K562 (cell line): ENCODE data around the gene USP2. TPM values are rescaled to one million over a fixed set of nuclear protein-coding genes. Genes with fewer than 3 reads are reported as not detected.

Experiments used
- ATAC-seq: fragments of 200-7000 bp; cut with Tn5 transposase; 3 replicates; pipeline ENCODE4 v1.9.1; 2020; ENCODE audit warnings: moderate library complexity
- BruUV-seq: library from RNA; stranded (reverse); fragments of 400-500 nt; replicated peaks from 2 replicates; lab custom pipeline; 2021; lab: Mats Ljungman, UMichigan
- CTCF ChIA-PET: fragments of 300-600 bp; formaldehyde crosslinking; extraction: SDS; loops from one replicate; lab custom pipeline; 2021; ENCODE audit warnings: low intra/inter-chr PET ratio; lab: Yijun Ruan, JAX
- POLR2A ChIA-PET: fragments of 300-600, 350-650 bp; sonication (Branson Sonifier 250); formaldehyde crosslinking; extraction: SDS; loops from one replicate; lab custom pipeline; 2021; ENCODE audit warnings: antibody characterized with exemption, inconsistent platforms; lab: Yijun Ruan, JAX
- DNase-seq, 4 experiments: peaks; one replicate each; pipeline versions ENCODE4 v3.0.0 to v3.0.0-alpha.2; 2011 to 2018; ENCODE audit warnings: low spot score in 3 of 4, mixed read lengths in 3 of 4; ENCODE audit errors: extremely low read depth in 1 of 4
- FAIRE-seq: peaks from 2 replicates; lab custom pipeline; 2011; peaks lifted over from hg19 to GRCh38; lab: Jason Lieb, UNC
- H2AFZ ChIP-seq: 2 replicates; pipeline ENCODE4 v1.6.0; 2011; ENCODE audit warnings: low read depth, low read length, control low read depth, inconsistent platforms
- H3K27ac ChIP-seq: fragments of 200-600 bp; 3 replicates; pipeline ENCODE4 v1.8.0; 2011; ENCODE audit warnings: low read depth, mild to moderate bottlenecking, control low read depth, inconsistent platforms, low read length, moderate library complexity, mixed read lengths; ENCODE audit errors: extremely low read depth
- H3K27me3 ChIP-seq, 2 experiments: fragments of 300-600 bp in 1 of 2; 2 replicates in 1 of 2; 3 replicates in 1 of 2; pipeline versions ENCODE4 v1.6.0 to v1.8.0; 2011; ENCODE audit warnings: inconsistent platforms in 2 of 2, low read length in 2 of 2, mild to moderate bottlenecking in 1 of 2, mixed read lengths in 1 of 2, moderate library complexity in 1 of 2; ENCODE audit not compliant: control insufficient read depth in 2 of 2, insufficient read depth in 2 of 2
- H3K36me3 ChIP-seq: fragments of 300-600 bp; 3 replicates; pipeline ENCODE4 v1.8.0; 2011; ENCODE audit warnings: mild to moderate bottlenecking, low read length, inconsistent platforms; ENCODE audit not compliant: control insufficient read depth, insufficient read depth
- H3K4me1 ChIP-seq, 2 experiments: fragments of 200-600 bp in 1 of 2; replicated peaks in 1 of 2; 2 replicates in 1 of 2; 3 replicates in 1 of 2; pipeline versions ENCODE4 v1.5.1 to v1.8.0; 2011; ENCODE audit warnings: inconsistent platforms in 2 of 2, low read length in 2 of 2, mild to moderate bottlenecking in 1 of 2, mixed read lengths in 1 of 2, moderate library complexity in 1 of 2; ENCODE audit not compliant: control insufficient read depth in 2 of 2, insufficient read depth in 2 of 2
- H3K4me2 ChIP-seq: 2 replicates; pipeline ENCODE4 v1.6.1; 2011; ENCODE audit warnings: low read length, control low read depth, inconsistent platforms, mixed read lengths; ENCODE audit not compliant: insufficient read depth
- H3K4me3 ChIP-seq: fragments of 200-600 bp; sonication (generic), shearing (Covaris generic); 2 replicates; pipeline ENCODE4 v1.5.1; 2016; ENCODE audit warnings: control low read depth, inconsistent platforms
- H3K79me2 ChIP-seq: fragments of 200-600 bp; 3 replicates; pipeline ENCODE4 v1.8.0; 2011; ENCODE audit warnings: low read length, inconsistent platforms; ENCODE audit not compliant: control insufficient read depth, insufficient read depth
- H3K9ac ChIP-seq, 2 experiments: 2 replicates each; pipeline versions ENCODE4 v1.6.0 to v1.6.1; 2011; ENCODE audit warnings: low read depth in 2 of 2, low read length in 2 of 2, control low read depth in 1 of 2, inconsistent platforms in 1 of 2, mild to moderate bottlenecking in 1 of 2, mixed read lengths in 1 of 2; ENCODE audit not compliant: insufficient read depth in 1 of 2
- H3K9me1 ChIP-seq: one replicate; pipeline ENCODE4 v1.6.0; 2011; ENCODE audit warnings: inconsistent platforms, mild to moderate bottlenecking, low read length, moderate library complexity; ENCODE audit not compliant: control insufficient read depth, insufficient read depth
- H3K9me3 ChIP-seq: replicated peaks from 2 replicates; pipeline ENCODE4 v1.5.1; 2011; ENCODE audit warnings: low read depth, low read length, inconsistent platforms; ENCODE audit not compliant: control insufficient read depth, insufficient read depth
- H4K20me1 ChIP-seq: replicated peaks from 2 replicates; pipeline ENCODE4 v1.6.1; 2011; ENCODE audit warnings: low read length, inconsistent platforms, mixed read lengths; ENCODE audit not compliant: control insufficient read depth, insufficient read depth
- DDX20 ChIP-seq: fragments of 450-650 bp; IDR thresholded peaks from 2 replicates; pipeline ENCODE4 v1.6.1; 2016; ENCODE audit warnings: missing genetic modification characterization, low read depth, mild to moderate bottlenecking, missing compliant biosample characterization, moderate library complexity
- HES1 ChIP-seq: fragments of 450-650 bp; IDR thresholded peaks from 2 replicates; pipeline ENCODE4 v1.6.1; 2016; ENCODE audit warnings: low read depth, mild to moderate bottlenecking, moderate library complexity
- MAFK ChIP-seq: IDR thresholded peaks from 2 replicates; pipeline ENCODE4 v1.6.1; 2011; ENCODE audit warnings: low read length, improper control_type of control experiment
- PRDM10 ChIP-seq: fragments of 450-650 bp; IDR thresholded peaks from 2 replicates; pipeline ENCODE4 v1.6.1; 2018; ENCODE audit not compliant: partially characterized antibody
- SAP30 ChIP-seq: fragments of 200-600 bp; sonication (generic); IDR thresholded peaks from 2 replicates; pipeline ENCODE4 v1.6.1; 2012; ENCODE audit warnings: borderline replicate concordance, low read depth, mild to moderate bottlenecking, moderate library complexity, low read length, control low read depth, inconsistent platforms; ENCODE audit not compliant: insufficient read depth, poor library complexity, severe bottlenecking
- TFE3 ChIP-seq: fragments of 450-650 bp; formaldehyde crosslinking; IDR thresholded peaks from 2 replicates; pipeline ENCODE4 v1.4.0; 2020; ENCODE audit warnings: mild to moderate bottlenecking, mixed read lengths
- ZKSCAN8 ChIP-seq: fragments of 200-800 bp; sonication (Bioruptor generic); IDR thresholded peaks from 2 replicates; pipeline ENCODE4 v1.6.1; 2016; ENCODE audit warnings: missing genetic modification characterization, missing compliant biosample characterization
- WGBS: fragments of 100-300 bp; shearing (Covaris generic); methylation state at CpG from one replicate; pipeline ENCODE4 v1.1.6; 2016; ENCODE audit warnings: low coverage, mixed read lengths; ENCODE audit not compliant: insufficient coverage; ENCODE audit errors: missing lambda C conversion rate; 5-methylcytosine and 5-hydroxymethylcytosine counted together
- in situ Hi-C: fragments of 300-500 bp; cut with MboI; formaldehyde crosslinking; loops from 4 replicates; pipeline ENCODE4 v1.15.0; 2018; ENCODE audit warnings: inconsistent platforms, mixed read lengths
- intact Hi-C: fragments of 100-400 bp; cut with micrococcal nuclease; formaldehyde crosslinking; loops from 2 replicates; pipeline ENCODE4 v1.14.2; 2022
- polyA plus RNA-seq, 8 experiments: library from polyadenylated mRNA; depleted of rRNA in 4 of 8; stranded (reverse) in 5 of 8; unstranded in 3 of 8; fragments of >200 nt; fragmentation: Nextera tagmentation in 2 of 8; fragmentation: Illumina TruSeq in 1 of 8; extraction: Ambion mirVana in 2 of 8; extraction: Trizol in 1 of 8; gene quantifications; 2 replicates each; pipeline versions ENCODE4 v1.2.1 to v1.2.3, GENCODE V29; 2011 to 2014; ENCODE audit warnings: inconsistent platforms in 1 of 8, missing spikeins in 1 of 8
- total RNA-seq, 7 experiments: library from RNA; depleted of rRNA in 6 of 7; stranded (reverse); fragments of >200 nt in 6 of 7; fragmentation: Illumina TruSeq in 2 of 7; extraction: Trizol in 2 of 7; gene quantifications; 2 replicates each; pipeline versions ENCODE4 v1.2.1 to v1.2.3, GENCODE V29; 2011 to 2021; ENCODE audit warnings: low replicate concordance in 1 of 7

USP2 gene
- total and polyA plus RNA-seq, 9 of the 15 experiments (the other 6 are each of a cell fraction or from before 2014, with no cell fraction given): 2.8 to 16.9 (median 3.9) TPM

- Histone ChIP-seq H3K27me3 (peaks cover 0 to 12% of the 10 kb centered on the region in 2 experiments; a peak in 1 of 5 replicates), H3K4me2 (no peak overlapping the region), H3K4me3 (no peak overlapping the region), H4K20me1 (no peaks in the 10 kb centered on the region), H3K9me3 (no peaks in the 10 kb centered on the region), H3K36me3 (no peaks in the 10 kb centered on the region), H3K4me1 (peaks cover 5 to 23% of the 10 kb centered on the region in 2 experiments; a peak in 3 of 5 replicates), H3K27ac (no peak overlapping the region), H2AFZ (no peak overlapping the region), H3K9me1 (no peaks in the 10 kb centered on the region), H3K9ac (no peak overlapping the region), H3K79me2 (no peaks in the 10 kb centered on the region)
- no peak for ATAC-seq
- 35% methylated on average over 4 of the region's 4 CpGs for WGBS
- DNase-seq: no peak
- BruUV-seq: no TSS peak
- ChIA-PET POLR2A (no interaction called here), CTCF (no interaction called here)
- intact Hi-C loops: loop anchor here (5.0 kb wide), 1 partner anchor 46 kb away; no protein-coding TSS in a partner anchor
- TF ChIP-seq ZKSCAN8 (no peak), TFE3 (peak; percentile 29)
- FAIRE-seq: no peak
- in situ Hi-C loops: no loop called here
Observed at GRCh38 chr11:119426142-119426541, 44.7 kb upstream of the USP2 start.

- ChIA-PET CTCF (no interaction called here), POLR2A (interaction anchor here (0.7 to 1.0 kb wide), 2 partner anchors 10 to 635 kb away, joined by 3 read pairs; no protein-coding TSS in a partner anchor)
- no peak overlapping the region for H3K4me2 ChIP-seq
- H3K27me3 ChIP-seq: peaks cover 0 to 16% of the 10 kb centered on the region in 2 experiments; a peak in 1 of 5 replicates
- no peaks in the 10 kb centered on the region for H3K36me3 ChIP-seq
- H3K79me2 ChIP-seq: no peaks in the 10 kb centered on the region
- in situ Hi-C loops (no loop called here), intact Hi-C loops (loop anchor here (5.0 kb wide), 1 partner anchor 48 kb away; no protein-coding TSS in a partner anchor)
- no peak overlapping the region for H3K4me3 ChIP-seq
- H4K20me1 ChIP-seq: 0 out of 2 replicates have a peak, but pooled peaks cover 2% of the 10 kb centered on the region
- H3K9ac ChIP-seq: no peak overlapping the region; a peak in 1 of 4 replicates
- no peak overlapping the region for H2AFZ ChIP-seq
- no TSS peak for BruUV-seq
- FAIRE-seq: no peak
- no peak for ATAC-seq
- DNase-seq: no peak
- H3K9me1 ChIP-seq: no peaks in the 10 kb centered on the region
- WGBS: 61% methylated on average over 2 of the region's 2 CpGs
- no peaks in the 10 kb centered on the region for H3K9me3 ChIP-seq
- no peak overlapping the region for H3K27ac ChIP-seq
- H3K4me1 ChIP-seq: peaks cover 5 to 23% of the 10 kb centered on the region in 2 experiments; a peak in 3 of 5 replicates
- TF ChIP-seq MAFK (no peak), HES1 (no peak), DDX20 (tag) (no peak), PRDM10 (no peak), SAP30 (no peak)
Observed at GRCh38 chr11:119424775-119425174, 43.3 kb upstream of the USP2 start.
